Measurements from ENCODE around the gene TBC1D3B. TPM values are rescaled to one million over a fixed set of nuclear protein-coding genes. Genes with fewer than 3 reads are reported as not detected.

TBC1D3B gene
- total and polyA plus RNA-seq, 2 of the 13 experiments (the other 11 are each of a cell fraction or from before 2014, with no cell fraction given), result 1.1 to 1.8 TPM

- peak; percentile 55; the same call in 1 of the 2 replicates for TF ChIP-seq KDM2A (CRISPR knock-in tag; IDR thresholded peaks at IDR 0.05; ENCODE audit: borderline replicate concordance, low read depth)
- TF ChIP-seq JUND (CRISPR knock-in tag; IDR thresholded peaks at IDR 0.05), result no peak
- peak; percentile 17; the same call in 1 of the 2 replicates for TF ChIP-seq SALL1 (CRISPR knock-in tag; IDR thresholded peaks at IDR 0.05)
- no peak for TF ChIP-seq HNRNPUL1 (IDR thresholded peaks at IDR 0.05; ENCODE audit: low read depth, low read length)
- TF ChIP-seq ZBTB8A (CRISPR knock-in tag; IDR thresholded peaks at IDR 0.05; ENCODE audit: borderline replicate concordance, low read depth), result no peak
- no peak for TF ChIP-seq FOXO1 (CRISPR knock-in tag; IDR thresholded peaks at IDR 0.05)
- TF ChIP-seq ATF2 (CRISPR knock-in tag; IDR thresholded peaks at IDR 0.05), result no peak
- TF ChIP-seq ZNF772 (CRISPR knock-in tag; IDR thresholded peaks at IDR 0.05), result no peak
- peak; percentile 30; the same call in 1 of the 2 replicates for TF ChIP-seq RXRB (CRISPR knock-in tag; IDR thresholded peaks at IDR 0.05; ENCODE audit: borderline replicate concordance)
- TF ChIP-seq CTCF (CRISPR knock-in tag; IDR thresholded peaks at IDR 0.05), result peak; percentile 93
- TF ChIP-seq STAG1 (CRISPR knock-in tag; IDR thresholded peaks at IDR 0.05), result peak; percentile 95
- 0 out of 2 replicates have a peak, but pooled peaks have one; percentile 25 for TF ChIP-seq THAP11 (CRISPR knock-in tag; IDR thresholded peaks at IDR 0.05)
- no peak for TF ChIP-seq ZNF557 (CRISPR knock-in tag; IDR thresholded peaks at IDR 0.05)
- TF ChIP-seq ERF (CRISPR knock-in tag; IDR thresholded peaks at IDR 0.05), result 0 out of 2 replicates have a peak, but pooled peaks have one; percentile 49
- TF ChIP-seq ZNF576 (CRISPR knock-in tag; IDR thresholded peaks at IDR 0.05), result no peak
- no peak for TF ChIP-seq SMAD9 (CRISPR knock-in tag; IDR thresholded peaks at IDR 0.05)
- no peak for TF ChIP-seq JUNB (CRISPR knock-in tag; IDR thresholded peaks at IDR 0.05; ENCODE audit: borderline replicate concordance)
- TF ChIP-seq DPF2 (CRISPR knock-in tag; IDR thresholded peaks at IDR 0.05; ENCODE audit: borderline replicate concordance, low read depth), result no peak
- TF ChIP-seq SMC3 (IDR thresholded peaks at IDR 0.05; ENCODE audit: low read length), result peak; percentile 98
- peak; percentile 86 for TF ChIP-seq RAD21 (CRISPR knock-in tag; IDR thresholded peaks at IDR 0.05)
- TF ChIP-seq MTA1 (CRISPR knock-in tag; IDR thresholded peaks at IDR 0.05; ENCODE audit: borderline replicate concordance), result no peak
- 0 out of 2 replicates have a peak, but pooled peaks have one; percentile 18 for TF ChIP-seq ZNF501 (CRISPR knock-in tag; IDR thresholded peaks at IDR 0.05)
Observed at GRCh38 chr17:36148559-36149295, 27.7 kb downstream of the TBC1D3B start (continued).
